ENCODE results near the gene LYSMD2. TPM values are rescaled to one million over a fixed set of nuclear protein-coding genes. Genes with fewer than 3 reads are reported as not detected.

LYSMD2 gene
- total and polyA plus RNA-seq, 9 of the 15 experiments (the other 6 are each of a cell fraction or from before 2014, with no cell fraction given), result 4.3 to 30.3 (median 9.8) TPM

DNA sequence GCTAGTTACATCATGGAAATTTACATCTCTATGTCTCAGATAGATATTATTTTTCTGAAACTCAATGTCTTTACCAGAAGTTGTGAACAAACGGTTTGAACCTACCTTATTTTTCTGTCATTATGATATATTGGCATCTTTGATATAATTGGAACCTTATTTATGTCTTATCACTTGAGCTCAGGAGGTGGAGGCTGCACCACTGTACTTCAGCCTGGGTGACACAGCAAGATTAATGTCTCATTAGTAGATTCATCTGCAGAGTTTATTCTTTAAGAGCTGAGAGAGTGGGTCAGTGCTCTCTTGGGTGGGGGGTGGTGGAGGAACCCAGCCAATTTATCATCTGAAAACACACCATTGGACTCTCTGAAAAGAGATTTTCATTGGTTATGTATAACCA is 34.7 kb downstream of the LYSMD2 start (continued):
- TF ChIP-seq, protein P1, sequence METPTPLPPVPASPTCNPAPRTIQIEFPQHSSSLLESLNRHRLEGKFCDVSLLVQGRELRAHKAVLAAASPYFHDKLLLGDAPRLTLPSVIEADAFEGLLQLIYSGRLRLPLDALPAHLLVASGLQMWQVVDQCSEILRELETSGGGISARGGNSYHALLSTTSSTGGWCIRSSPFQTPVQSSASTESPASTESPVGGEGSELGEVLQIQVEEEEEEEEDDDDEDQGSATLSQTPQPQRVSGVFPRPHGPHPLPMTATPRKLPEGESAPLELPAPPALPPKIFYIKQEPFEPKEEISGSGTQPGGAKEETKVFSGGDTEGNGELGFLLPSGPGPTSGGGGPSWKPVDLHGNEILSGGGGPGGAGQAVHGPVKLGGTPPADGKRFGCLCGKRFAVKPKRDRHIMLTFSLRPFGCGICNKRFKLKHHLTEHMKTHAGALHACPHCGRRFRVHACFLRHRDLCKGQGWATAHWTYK (CRISPR knock-in tag; IDR thresholded peaks at IDR 0.05), result no peak

DNA sequence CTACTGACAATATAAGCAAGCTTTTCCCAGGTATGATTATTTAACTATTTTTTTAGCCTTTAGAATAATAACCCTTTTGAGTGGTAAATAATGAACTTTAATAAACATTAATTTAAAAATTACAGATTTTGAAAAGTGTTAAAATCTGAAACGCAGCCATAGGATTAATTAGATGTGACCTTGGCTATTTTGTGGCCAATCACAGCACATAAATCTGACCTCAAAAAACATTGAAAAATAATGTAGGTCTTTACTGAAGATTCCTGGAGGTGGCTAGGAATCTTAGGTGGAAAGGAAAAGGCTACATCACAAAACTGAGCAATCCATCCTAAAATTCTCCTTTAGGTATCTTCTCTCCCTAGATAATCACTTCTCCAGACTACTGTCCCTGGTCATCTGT is 38.1 kb downstream of the LYSMD2 start:
- Histone ChIP-seq H3K9me1 (ENCODE audit: control insufficient read depth, insufficient read depth, low read length) (no peaks in the 10 kb centered on the region), H3K27me3 (ENCODE audit: control insufficient read depth in 2 of 2, insufficient read depth in 2 of 2, low read length in 2 of 2) (no peaks in the 10 kb centered on the region), H3K4me3 (no peak overlapping the region), H3K9ac (ENCODE audit: insufficient read depth in 1 of 2, low read depth in 2 of 2, low read length in 2 of 2) (no peak overlapping the region), H3K4me2 (ENCODE audit: insufficient read depth, low read length) (no peak overlapping the region), H3K9me3 (replicated peaks; ENCODE audit: control insufficient read depth, insufficient read depth, low read depth, low read length) (no peaks in the 10 kb centered on the region), H3K79me2 (ENCODE audit: control insufficient read depth, insufficient read depth, low read length) (no peaks in the 10 kb centered on the region), H3K36me3 (ENCODE audit: control insufficient read depth, insufficient read depth, low read length) (peaks cover 9% of the 10 kb centered on the region; the same call in 2 of the 3 replicates), H4K20me1 (replicated peaks; ENCODE audit: control insufficient read depth, insufficient read depth, low read length) (no peaks in the 10 kb centered on the region), H2AFZ (ENCODE audit: low read depth, low read length) (no peak overlapping the region), H3K27ac (ENCODE audit: extremely low read depth, low read depth, low read length) (no peak overlapping the region), H3K4me1 (replicated peaks in 1 of 2; ENCODE audit: control insufficient read depth in 2 of 2, insufficient read depth in 2 of 2, low read length in 2 of 2) (peaks cover 4 to 28% of the 10 kb centered on the region in 2 experiments; a peak in 4 of 5 replicates)
- 44% methylated on average over 1 of the region's 1 CpG for WGBS (ENCODE audit: insufficient coverage, low coverage, missing lambda C conversion rate)
- CTCF ChIA-PET (ENCODE audit: low intra/inter-chr PET ratio), result no interaction called here
- FAIRE-seq (no peak), ATAC-seq (no peak), DNase-seq (ENCODE audit: extremely low read depth in 1 of 4, low spot score in 3 of 4) (no peak)
- in situ Hi-C loops (cut with MboI), result no loop called here
- POLR2A ChIA-PET, result interaction anchor here (0.7 kb wide), 1 partner anchor 351 kb away, joined by 3 read pairs; no protein-coding TSS in a partner anchor
- TF ChIP-seq, protein P2, sequence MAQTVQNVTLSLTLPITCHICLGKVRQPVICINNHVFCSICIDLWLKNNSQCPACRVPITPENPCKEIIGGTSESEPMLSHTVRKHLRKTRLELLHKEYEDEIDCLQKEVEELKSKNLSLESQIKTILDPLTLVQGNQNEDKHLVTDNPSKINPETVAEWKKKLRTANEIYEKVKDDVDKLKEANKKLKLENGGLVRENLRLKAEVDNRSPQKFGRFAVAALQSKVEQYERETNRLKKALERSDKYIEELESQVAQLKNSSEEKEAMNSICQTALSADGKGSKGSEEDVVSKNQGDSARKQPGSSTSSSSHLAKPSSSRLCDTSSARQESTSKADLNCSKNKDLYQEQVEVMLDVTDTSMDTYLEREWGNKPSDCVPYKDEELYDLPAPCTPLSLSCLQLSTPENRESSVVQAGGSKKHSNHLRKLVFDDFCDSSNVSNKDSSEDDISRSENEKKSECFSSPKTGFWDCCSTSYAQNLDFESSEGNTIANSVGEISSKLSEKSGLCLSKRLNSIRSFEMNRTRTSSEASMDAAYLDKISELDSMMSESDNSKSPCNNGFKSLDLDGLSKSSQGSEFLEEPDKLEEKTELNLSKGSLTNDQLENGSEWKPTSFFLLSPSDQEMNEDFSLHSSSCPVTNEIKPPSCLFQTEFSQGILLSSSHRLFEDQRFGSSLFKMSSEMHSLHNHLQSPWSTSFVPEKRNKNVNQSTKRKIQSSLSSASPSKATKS (CRISPR knock-in tag; IDR thresholded peaks at IDR 0.05), result no peak
- TF ChIP-seq KDM1A (IDR thresholded peaks at IDR 0.05) (peak; percentile 67 to 83; a peak in 3 of 4 replicates), BRD9 (IDR thresholded peaks at IDR 0.05; ENCODE audit: low read depth, partially characterized antibody) (no peak), PYGO2 (tag; IDR thresholded peaks at IDR 0.05) (no peak)
- TF ChIP-seq, protein P3, sequence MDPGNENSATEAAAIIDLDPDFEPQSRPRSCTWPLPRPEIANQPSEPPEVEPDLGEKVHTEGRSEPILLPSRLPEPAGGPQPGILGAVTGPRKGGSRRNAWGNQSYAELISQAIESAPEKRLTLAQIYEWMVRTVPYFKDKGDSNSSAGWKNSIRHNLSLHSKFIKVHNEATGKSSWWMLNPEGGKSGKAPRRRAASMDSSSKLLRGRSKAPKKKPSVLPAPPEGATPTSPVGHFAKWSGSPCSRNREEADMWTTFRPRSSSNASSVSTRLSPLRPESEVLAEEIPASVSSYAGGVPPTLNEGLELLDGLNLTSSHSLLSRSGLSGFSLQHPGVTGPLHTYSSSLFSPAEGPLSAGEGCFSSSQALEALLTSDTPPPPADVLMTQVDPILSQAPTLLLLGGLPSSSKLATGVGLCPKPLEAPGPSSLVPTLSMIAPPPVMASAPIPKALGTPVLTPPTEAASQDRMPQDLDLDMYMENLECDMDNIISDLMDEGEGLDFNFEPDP (CRISPR knock-in tag; IDR thresholded peaks at IDR 0.05), result no peak
- TF ChIP-seq, protein P4, sequence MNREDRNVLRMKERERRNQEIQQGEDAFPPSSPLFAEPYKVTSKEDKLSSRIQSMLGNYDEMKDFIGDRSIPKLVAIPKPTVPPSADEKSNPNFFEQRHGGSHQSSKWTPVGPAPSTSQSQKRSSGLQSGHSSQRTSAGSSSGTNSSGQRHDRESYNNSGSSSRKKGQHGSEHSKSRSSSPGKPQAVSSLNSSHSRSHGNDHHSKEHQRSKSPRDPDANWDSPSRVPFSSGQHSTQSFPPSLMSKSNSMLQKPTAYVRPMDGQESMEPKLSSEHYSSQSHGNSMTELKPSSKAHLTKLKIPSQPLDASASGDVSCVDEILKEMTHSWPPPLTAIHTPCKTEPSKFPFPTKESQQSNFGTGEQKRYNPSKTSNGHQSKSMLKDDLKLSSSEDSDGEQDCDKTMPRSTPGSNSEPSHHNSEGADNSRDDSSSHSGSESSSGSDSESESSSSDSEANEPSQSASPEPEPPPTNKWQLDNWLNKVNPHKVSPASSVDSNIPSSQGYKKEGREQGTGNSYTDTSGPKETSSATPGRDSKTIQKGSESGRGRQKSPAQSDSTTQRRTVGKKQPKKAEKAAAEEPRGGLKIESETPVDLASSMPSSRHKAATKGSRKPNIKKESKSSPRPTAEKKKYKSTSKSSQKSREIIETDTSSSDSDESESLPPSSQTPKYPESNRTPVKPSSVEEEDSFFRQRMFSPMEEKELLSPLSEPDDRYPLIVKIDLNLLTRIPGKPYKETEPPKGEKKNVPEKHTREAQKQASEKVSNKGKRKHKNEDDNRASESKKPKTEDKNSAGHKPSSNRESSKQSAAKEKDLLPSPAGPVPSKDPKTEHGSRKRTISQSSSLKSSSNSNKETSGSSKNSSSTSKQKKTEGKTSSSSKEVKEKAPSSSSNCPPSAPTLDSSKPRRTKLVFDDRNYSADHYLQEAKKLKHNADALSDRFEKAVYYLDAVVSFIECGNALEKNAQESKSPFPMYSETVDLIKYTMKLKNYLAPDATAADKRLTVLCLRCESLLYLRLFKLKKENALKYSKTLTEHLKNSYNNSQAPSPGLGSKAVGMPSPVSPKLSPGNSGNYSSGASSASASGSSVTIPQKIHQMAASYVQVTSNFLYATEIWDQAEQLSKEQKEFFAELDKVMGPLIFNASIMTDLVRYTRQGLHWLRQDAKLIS (CRISPR knock-in tag; IDR thresholded peaks at IDR 0.05), result no peak
- BruUV-seq (replicated peaks), result no TSS peak
- intact Hi-C loops (cut with micrococcal nuclease), result no loop called here

Data from K562 (cell line).